GM19463 (cell line): ENCODE measurements around the gene TAF8.
A peak's percentile ranks its signal among the peaks of the same experiment; 100 is the strongest.
"Not testable (repeated sequence)": the region's sequence is repeated elsewhere in the genome, so short reads cannot be mapped to it uniquely, and the experiment has no call there.

Experiments
- ATAC-seq: cut with Tn5 transposase; IDR thresholded peaks from one replicate; pipeline ENCODE4 v1.9.1; 2021; ENCODE audit warnings: mild to moderate bottlenecking, moderate library complexity; ENCODE audit not compliant: unreplicated experiment

TAF8 gene

GRCh38 chr6:42028234-42029061 lies 21.9 kb upstream of the TAF8 start:
- ATAC-seq: no peak

DNA sequence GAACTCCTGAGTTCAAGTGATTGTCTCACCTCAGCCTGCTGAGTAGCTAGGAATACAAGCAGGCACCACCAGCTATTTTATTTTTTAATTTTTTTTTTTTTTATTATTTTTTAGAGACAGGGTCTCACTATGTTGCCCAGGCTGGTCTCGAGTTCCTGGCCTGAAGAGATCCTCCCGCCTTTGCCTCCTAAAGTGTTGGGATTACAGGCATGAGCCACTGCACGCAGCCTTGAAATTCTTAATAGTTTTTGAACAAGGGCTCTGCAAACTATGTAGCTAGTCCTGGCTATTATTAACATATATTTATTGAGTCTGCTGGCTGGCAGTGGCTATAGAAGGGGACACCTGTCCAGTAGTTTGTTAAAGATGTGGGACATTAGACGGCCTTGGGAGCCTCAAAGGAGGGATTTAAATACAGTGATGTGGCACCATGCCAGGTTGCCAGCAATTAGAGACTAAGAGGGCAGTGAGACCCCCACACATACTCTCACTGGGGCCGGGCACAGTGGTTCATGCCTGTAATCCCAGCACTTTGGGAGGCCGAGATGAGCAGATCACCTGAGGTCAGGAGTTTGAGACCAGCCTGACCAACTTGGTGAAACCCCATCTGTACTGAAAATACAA lies 21.1 kb upstream of the TAF8 start:
- ATAC-seq: no peak

DNA sequence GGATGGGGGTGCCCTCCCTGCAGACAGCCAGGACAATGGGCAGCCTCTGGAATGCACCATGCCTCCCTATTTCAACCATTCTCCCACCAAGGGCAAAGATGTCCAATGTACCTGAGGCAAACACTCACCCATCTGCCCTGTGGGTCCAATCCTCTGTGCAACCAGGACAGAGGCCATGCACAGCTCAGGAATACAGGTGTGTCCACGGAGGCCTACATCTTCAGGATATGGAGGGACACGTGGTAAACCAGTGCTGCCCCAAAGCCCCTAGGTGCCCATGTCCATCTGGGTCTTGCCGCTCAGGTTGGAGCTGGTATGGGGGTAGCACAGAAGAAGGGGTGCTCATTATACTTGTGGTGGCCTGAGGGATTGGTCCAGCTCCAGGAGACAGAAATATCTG lies 20.4 kb upstream of the TAF8 start:
- no peak for ATAC-seq

- no peak for ATAC-seq
Measured at GRCh38 chr6:42030585-42031506, 19.5 kb upstream of the TAF8 start.

DNA sequence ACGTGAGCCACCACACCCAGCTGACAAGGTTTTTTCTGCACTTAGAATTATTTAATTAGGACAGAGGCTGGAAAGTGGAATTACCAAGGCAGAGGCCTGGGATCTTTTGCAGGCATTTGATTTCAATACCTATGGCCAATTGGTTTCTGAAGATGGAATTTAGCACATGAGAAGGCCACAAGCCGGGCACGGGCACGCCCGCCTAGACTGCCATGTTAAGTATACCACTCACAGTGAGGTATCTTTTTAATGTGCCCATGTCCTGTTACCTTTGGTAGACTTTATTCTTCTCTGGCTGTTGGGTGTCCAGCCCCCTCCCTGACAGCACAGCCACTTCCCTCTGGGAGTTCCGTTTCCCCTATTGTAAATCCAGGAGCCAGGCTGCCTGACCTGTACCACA lies 18.0 kb upstream of the TAF8 start:
- no peak for ATAC-seq

DNA sequence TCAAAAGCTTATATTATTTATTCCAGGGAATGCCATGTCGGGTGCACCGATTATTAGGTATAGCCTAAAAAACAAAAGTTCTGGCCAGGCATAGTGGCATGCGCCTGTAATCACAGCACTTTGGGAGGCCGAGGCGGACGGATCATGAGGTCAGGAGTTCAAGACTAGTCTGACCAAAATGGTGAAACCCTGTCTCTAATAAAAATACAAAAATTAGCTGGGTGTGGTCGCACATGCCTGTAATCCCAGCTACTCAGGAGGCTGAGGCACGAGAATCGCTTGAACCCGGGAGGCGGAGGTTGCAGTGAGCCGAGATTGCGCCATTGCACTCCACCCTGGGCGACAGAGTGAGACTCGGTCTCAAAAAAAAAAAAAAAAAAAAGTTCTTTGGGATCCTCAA lies 12.7 kb upstream of the TAF8 start:
- not testable (repeated sequence) for ATAC-seq

- ATAC-seq: no peak
Measured at GRCh38 chr6:42038163-42038562, 12.2 kb upstream of the TAF8 start.

GRCh38 chr6:42038811-42039408 lies 11.4 kb upstream of the TAF8 start:
- no peak for ATAC-seq

GRCh38 chr6:42040856-42041480 lies 9.4 kb upstream of the TAF8 start:
- ATAC-seq: no peak

GRCh38 chr6:42041481-42042053 lies 8.8 kb upstream of the TAF8 start:
- no peak for ATAC-seq

DNA sequence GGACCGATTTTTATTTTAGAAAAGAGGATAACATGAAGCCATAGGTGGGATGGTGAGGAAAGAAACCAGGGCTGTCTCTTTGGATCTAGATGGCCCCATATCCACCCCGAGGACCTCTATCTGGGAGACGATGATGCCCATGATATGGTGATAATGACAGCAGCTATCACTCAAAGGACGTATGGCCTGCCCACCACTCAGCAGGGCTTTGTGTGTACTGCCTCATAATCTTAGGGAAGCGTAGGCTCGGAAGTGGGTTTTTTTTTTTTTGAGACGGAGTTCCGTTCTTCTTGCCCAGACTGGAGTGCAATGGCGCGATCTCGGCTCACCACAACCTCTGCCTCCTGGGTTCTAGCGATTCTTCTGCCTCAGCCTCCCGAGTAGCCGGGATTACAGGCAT lies 8.2 kb upstream of the TAF8 start:
- ATAC-seq: no peak

DNA sequence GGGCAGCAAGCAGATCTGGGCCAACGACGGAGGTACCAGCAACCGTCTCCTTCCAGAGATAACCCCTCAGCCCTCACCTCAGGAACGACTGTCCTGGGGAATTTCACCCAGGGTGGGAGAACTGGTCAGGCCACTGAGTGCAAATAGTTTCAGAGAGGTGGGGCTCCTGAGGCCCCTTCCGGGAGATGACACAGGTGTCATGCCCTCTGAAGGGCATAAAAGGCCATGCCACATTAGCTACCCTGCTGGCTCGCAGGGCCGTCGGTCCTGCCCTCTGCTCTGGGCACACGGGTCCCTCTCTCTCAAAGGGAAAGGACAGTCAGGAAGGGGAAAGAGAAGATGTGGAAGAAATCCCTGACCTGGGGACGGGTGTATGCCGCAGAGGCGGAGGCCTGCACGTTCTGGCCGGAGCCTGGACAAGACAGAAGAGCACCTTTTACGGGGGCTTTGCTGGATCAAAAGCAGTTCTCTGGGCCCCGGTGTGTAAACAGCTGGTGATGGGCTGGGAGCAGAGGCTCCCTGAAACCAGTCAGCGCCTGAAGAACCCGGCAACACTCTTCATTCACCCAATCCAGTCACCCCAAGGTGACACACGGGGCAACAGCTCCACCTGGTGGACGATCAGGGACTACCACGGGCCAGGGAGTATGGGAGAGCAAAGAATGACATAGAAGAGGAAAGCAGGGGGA lies 6.4 kb upstream of the TAF8 start:
- peak; percentile 34 for ATAC-seq

DNA sequence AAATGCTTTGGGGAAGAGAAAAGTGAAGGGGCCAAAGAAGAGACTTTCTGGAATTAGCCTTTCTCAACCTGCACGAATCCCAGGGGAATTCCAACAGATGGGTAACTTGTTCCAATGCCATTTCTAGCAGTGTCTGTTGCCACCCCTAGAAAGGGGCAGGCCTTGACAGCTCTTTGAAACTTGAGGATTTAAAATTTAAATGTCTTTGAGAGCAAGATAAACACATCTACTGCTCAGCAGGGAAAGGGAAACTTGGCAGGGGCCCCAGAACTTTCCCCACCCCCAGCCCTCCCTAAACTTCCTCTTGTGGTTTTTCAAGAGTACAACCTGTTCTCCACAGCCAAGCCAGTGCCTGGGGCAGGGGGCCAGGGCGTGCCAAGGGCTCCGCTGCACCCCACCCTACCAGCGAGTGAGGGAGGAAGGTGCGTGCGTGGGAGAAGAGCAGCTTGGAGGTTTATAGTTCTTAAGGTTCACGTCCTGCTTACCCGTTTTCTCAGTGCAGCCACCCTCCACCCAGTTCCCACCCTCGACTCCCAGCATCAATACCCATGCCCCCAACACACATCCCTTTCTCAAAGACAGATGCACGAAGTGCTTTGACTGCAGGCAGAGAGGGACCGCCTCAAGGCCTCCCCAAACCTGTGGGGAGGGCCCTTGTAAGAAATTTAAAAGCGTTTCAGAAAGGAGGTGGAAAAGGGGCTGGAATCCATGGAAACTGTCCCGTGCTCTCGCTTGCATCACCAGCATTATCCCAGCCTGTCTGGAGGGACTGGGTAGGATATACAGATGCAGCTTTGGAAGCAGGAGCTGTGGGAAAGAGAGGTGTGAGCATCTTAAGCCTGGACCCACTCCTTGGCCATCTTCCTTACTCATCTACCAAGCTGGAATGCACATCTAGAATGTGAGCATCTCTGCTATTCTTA lies 4.5 kb upstream of the TAF8 start:
- no peak for ATAC-seq

DNA sequence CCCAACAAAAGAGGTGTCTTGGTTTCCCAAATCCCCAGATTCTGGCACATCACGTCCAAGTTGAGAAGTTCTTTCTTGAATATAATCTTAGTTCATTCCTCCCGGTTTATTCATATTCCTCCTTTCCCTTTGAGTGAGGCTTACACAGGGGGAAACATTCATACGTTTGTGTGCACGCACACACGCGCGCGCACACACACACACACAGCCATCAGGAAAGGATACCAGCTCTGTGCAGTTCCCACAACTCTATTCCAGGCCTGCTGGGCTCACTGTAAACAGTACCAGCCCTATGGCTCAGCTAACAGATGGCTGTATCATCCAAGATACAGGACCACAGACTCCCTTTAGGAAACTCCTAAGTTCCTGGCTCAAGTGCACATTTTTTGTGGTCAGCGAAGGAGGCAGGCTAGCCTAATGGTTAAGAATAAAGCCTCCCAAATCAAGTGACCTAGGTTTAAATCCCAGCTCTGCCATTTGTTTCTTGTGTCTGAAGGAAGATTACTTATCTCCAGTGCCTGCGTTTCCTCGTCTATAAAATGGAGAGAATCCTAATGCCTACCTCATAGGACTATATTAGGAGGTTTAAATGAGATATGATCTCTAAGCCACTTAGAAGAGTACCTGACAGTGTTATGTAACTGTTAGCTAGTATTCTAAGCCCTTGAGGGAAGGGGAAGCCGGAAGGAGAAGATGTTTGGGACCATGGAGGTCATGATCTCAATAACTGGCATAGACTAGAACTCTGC lies 3.7 kb upstream of the TAF8 start:
- no peak for ATAC-seq

GRCh38 chr6:42047213-42047590 lies 3.1 kb upstream of the TAF8 start:
- no peak for ATAC-seq

- no peak for ATAC-seq
Measured at GRCh38 chr6:42047790-42048405, 2.4 kb upstream of the TAF8 start.

DNA sequence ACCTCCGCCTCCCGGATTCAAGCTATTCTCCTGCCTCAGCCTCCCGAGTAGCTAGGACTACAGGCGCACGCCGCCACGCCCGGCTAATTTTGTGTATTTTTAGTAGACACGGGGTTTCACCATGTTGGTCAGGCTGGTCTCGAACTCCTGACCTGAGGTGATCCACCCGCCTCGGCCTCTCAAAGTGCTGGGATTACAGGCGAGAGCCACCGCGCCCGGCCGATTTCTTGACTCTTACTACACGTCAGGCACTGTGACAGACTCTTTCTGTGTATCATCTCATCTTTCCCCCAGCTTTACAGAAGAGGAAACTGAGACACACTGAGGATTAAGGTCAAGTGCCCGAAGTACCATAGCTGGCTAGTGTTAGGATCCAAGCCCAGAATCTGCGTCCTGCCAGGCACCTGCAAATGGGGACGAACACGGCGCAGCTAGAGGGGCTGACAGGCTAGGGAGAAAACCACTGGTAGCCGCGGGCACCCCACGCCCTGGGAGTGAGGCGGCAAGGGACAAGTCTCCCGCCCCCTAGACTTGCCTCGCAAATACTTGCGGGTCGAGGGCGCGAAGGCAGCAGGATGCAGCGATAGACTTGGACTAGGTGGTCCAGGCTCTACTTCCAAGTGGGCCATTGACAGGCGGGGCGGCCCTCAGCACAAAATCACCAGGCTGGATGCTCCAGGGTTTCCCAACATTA lies 1.1 kb upstream of the TAF8 start:
- no peak for ATAC-seq
